HEK293 (cell line): Measurements from ENCODE around the gene BBS12.

ENCODE experiments used
- GLI2 ChIP-seq: fragments of 450-650 bp; formaldehyde crosslinking; IDR thresholded peaks from 2 replicates; pipeline ENCODE4; 2017; ENCODE audit warnings: missing biosample characterization, missing genetic modification characterization, low read depth, borderline replicate concordance
- RBAK ChIP-seq: fragments of 450-650 bp; formaldehyde crosslinking; IDR thresholded peaks from 2 replicates; pipeline ENCODE4 v1.5.1; 2016; ENCODE audit warnings: missing biosample characterization, missing genetic modification characterization
- TCF7L2 ChIP-seq: IDR thresholded peaks from 2 replicates; pipeline ENCODE4 v1.6.1; 2011; ENCODE audit warnings: low read depth, mild to moderate bottlenecking, inconsistent platforms, low read length, moderate library complexity, borderline replicate concordance
- ZEB2 ChIP-seq: fragments of 450-650 bp; formaldehyde crosslinking; IDR thresholded peaks from 2 replicates; pipeline ENCODE4 v1.5.1; 2016; ENCODE audit warnings: missing biosample characterization, missing genetic modification characterization
- ZNF571 ChIP-seq: fragments of 450-650 bp; formaldehyde crosslinking; IDR thresholded peaks from 2 replicates; pipeline ENCODE4 v1.5.0; 2017; ENCODE audit warnings: missing biosample characterization, missing genetic modification characterization
- ZNF621 ChIP-seq: fragments of 450-650 bp; formaldehyde crosslinking; IDR thresholded peaks from 2 replicates; pipeline ENCODE4 v1.5.1; 2017; ENCODE audit warnings: missing biosample characterization, missing genetic modification characterization
- ZNF670 ChIP-seq: fragments of 450-650 bp; formaldehyde crosslinking; IDR thresholded peaks from 2 replicates; pipeline ENCODE4 v1.5.1; 2016; ENCODE audit warnings: missing biosample characterization, missing genetic modification characterization, low read depth
- ZNF747 ChIP-seq: fragments of 450-650 bp; formaldehyde crosslinking; IDR thresholded peaks from 2 replicates; pipeline ENCODE4 v1.5.1; 2016; ENCODE audit warnings: missing biosample characterization, missing genetic modification characterization
- ZNF776 ChIP-seq: fragments of 450-650 bp; formaldehyde crosslinking; IDR thresholded peaks from 2 replicates; pipeline ENCODE4 v1.5.0; 2017; ENCODE audit warnings: missing biosample characterization, missing genetic modification characterization, borderline replicate concordance
- TF ChIP-seq, protein P1 (sequence below): fragments of 450-650 bp; formaldehyde crosslinking; IDR thresholded peaks from 2 replicates; pipeline ENCODE4 v1.5.1; 2017; ENCODE audit warnings: missing biosample characterization, missing genetic modification characterization
- TF ChIP-seq, protein P2 (sequence below): fragments of 450-650 bp; formaldehyde crosslinking; IDR thresholded peaks from 2 replicates; pipeline ENCODE4 v1.5.1; 2016; ENCODE audit warnings: missing biosample characterization, missing genetic modification characterization

DNA sequence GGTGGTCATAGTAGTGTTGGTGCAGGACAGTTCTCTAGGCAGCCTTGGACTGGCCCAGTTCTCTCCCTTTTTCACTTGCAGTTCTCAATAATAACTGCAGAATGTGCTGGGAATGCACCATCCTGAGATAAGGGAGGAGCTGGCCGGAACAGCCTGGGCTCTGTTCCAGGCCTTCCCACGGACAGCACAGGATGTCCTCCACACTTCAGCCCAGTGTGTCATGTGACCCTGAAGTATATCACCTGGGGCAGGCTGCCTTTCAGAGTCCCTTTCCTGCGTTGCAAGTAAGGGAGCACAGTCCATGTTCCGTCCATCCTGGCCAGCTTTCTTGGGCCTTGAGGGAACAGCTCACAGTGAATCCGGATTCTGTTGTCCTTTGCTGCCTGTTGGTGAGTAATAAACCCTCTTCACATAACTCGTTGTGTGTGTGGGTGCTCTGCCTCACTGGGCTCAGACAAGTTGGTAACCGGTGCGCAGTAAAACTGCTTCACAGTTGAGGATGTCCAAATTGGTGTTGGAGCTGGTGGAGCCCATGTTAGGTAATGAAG lies 32.3 kb upstream of the BBS12 start:
- TF ChIP-seq ZNF747 (tag by site-specific recombination) (no peak), ZNF571 (tag by site-specific recombination) (no peak), ZEB2 (tag by site-specific recombination) (no peak), ZNF776 (tag by site-specific recombination) (no peak), ZNF621 (tag by site-specific recombination) (no peak), GLI2 (tag by site-specific recombination) (no peak), TCF7L2 (no peak), RBAK (tag by site-specific recombination) (no peak), ZNF670 (tag by site-specific recombination) (no peak)
- TF ChIP-seq, protein P1, sequence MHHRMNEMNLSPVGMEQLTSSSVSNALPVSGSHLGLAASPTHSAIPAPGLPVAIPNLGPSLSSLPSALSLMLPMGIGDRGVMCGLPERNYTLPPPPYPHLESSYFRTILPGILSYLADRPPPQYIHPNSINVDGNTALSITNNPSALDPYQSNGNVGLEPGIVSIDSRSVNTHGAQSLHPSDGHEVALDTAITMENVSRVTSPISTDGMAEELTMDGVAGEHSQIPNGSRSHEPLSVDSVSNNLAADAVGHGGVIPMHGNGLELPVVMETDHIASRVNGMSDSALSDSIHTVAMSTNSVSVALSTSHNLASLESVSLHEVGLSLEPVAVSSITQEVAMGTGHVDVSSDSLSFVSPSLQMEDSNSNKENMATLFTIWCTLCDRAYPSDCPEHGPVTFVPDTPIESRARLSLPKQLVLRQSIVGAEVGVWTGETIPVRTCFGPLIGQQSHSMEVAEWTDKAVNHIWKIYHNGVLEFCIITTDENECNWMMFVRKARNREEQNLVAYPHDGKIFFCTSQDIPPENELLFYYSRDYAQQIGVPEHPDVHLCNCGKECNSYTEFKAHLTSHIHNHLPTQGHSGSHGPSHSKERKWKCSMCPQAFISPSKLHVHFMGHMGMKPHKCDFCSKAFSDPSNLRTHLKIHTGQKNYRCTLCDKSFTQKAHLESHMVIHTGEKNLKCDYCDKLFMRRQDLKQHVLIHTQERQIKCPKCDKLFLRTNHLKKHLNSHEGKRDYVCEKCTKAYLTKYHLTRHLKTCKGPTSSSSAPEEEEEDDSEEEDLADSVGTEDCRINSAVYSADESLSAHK: no peak
- TF ChIP-seq, protein P2, sequence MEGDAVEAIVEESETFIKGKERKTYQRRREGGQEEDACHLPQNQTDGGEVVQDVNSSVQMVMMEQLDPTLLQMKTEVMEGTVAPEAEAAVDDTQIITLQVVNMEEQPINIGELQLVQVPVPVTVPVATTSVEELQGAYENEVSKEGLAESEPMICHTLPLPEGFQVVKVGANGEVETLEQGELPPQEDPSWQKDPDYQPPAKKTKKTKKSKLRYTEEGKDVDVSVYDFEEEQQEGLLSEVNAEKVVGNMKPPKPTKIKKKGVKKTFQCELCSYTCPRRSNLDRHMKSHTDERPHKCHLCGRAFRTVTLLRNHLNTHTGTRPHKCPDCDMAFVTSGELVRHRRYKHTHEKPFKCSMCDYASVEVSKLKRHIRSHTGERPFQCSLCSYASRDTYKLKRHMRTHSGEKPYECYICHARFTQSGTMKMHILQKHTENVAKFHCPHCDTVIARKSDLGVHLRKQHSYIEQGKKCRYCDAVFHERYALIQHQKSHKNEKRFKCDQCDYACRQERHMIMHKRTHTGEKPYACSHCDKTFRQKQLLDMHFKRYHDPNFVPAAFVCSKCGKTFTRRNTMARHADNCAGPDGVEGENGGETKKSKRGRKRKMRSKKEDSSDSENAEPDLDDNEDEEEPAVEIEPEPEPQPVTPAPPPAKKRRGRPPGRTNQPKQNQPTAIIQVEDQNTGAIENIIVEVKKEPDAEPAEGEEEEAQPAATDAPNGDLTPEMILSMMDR (tag by site-specific recombination): no peak
